OCI-M1 (cell line): ENCODE data around the gene EYS.
"Not testable (repeated sequence)": the region's sequence is repeated elsewhere in the genome, so short reads cannot be mapped to it uniquely, and the experiment has no call there.

Experiments
- DNase-seq: peaks from one replicate; lab custom pipeline; 2025; lab: John Stamatoyannopoulos, UW

The EYS gene

GRCh38 chr6:64041373-64041772 is 1665.7 kb downstream of the EYS start:
- DNase-seq = no peak

- DNase-seq = no peak
These were observed 1666.9 kb downstream of the EYS start for GRCh38 chr6:64040113-64040512.

- no peak for DNase-seq
These were observed 1669.6 kb downstream of the EYS start for GRCh38 chr6:64037427-64037826.

GRCh38 chr6:64034910-64035655 is 1671.9 kb downstream of the EYS start:
- no peak for DNase-seq

GRCh38 chr6:64034291-64034690 is 1672.7 kb downstream of the EYS start:
- DNase-seq = no peak

- DNase-seq = not testable (repeated sequence)
These were observed 1675.9 kb downstream of the EYS start for GRCh38 chr6:64030950-64031618.

GRCh38 chr6:64023693-64024092 is 1683.3 kb downstream of the EYS start:
- DNase-seq = no peak

- peak; percentile 81 for DNase-seq
These were observed 1692.4 kb downstream of the EYS start for GRCh38 chr6:64014595-64014994.

GRCh38 chr6:64013011-64013410 is 1694.0 kb downstream of the EYS start:
- no peak for DNase-seq

- peak; percentile 75 for DNase-seq
These were observed 1694.5 kb downstream of the EYS start for GRCh38 chr6:64012351-64013001.

GRCh38 chr6:64010666-64011065 is 1696.4 kb downstream of the EYS start:
- DNase-seq = no peak

GRCh38 chr6:64010010-64010409 is 1697.0 kb downstream of the EYS start:
- DNase-seq = no peak

- DNase-seq = peak; percentile 39
These were observed 1700.8 kb downstream of the EYS start for GRCh38 chr6:64006246-64006645.

GRCh38 chr6:64000818-64001491 is 1706.1 kb downstream of the EYS start:
- no peak for DNase-seq

- peak; percentile 34 for DNase-seq
These were observed 1707.4 kb downstream of the EYS start for GRCh38 chr6:63999613-64000012.

- no peak for DNase-seq
These were observed 1708.0 kb downstream of the EYS start for GRCh38 chr6:63998991-63999390.

GRCh38 chr6:63997734-63998133 is 1709.3 kb downstream of the EYS start:
- DNase-seq = no peak

- DNase-seq = no peak
These were observed 1709.8 kb downstream of the EYS start for GRCh38 chr6:63997221-63997620.

- DNase-seq = no peak
These were observed 1721.8 kb downstream of the EYS start for GRCh38 chr6:63985223-63985622.

GRCh38 chr6:63975699-63976098 is 1731.3 kb downstream of the EYS start:
- DNase-seq = peak; percentile 47

- no peak for DNase-seq
These were observed 1738.4 kb downstream of the EYS start for GRCh38 chr6:63968650-63969049.

GRCh38 chr6:63964366-63964765 is 1742.7 kb downstream of the EYS start:
- DNase-seq = no peak
